ENCODE measurements around the gene GPR27.

GPR27 gene

GRCh38 chr3:71733319-71733718, 20.3 kb upstream of the GPR27 start:
- DNase-seq (ENCODE audit: low read depth), result no peak

- DNase-seq (ENCODE audit: low read depth), result no peak
Measured at GRCh38 chr3:71734881-71735280, 18.8 kb upstream of the GPR27 start.

DNA sequence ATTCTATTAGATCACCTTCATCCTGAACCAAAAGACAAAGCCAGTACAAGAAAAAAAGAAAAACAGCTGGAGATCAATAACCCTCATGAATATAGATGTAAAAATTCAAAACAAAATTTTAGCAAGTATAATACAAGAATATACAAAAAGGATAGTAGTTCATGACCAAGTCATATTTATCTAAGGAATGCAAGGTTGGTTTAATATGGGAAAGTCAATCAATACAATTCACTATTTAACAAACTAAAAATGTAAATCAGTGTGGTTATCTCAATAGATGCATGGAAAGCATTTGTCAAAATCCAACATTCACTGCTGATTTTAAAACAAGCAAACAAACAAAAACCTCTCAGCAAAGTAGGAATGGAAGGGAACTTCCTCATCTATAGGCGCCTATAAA, 11.0 kb upstream of the GPR27 start:
- no peak for DNase-seq (ENCODE audit: low read depth)

- DNase-seq (ENCODE audit: low read depth), result no peak
Measured at GRCh38 chr3:71744738-71745137, 8.9 kb upstream of the GPR27 start.

- DNase-seq (ENCODE audit: low read depth), result no peak
Measured at GRCh38 chr3:71751602-71752001, 2.1 kb upstream of the GPR27 start.

DNA sequence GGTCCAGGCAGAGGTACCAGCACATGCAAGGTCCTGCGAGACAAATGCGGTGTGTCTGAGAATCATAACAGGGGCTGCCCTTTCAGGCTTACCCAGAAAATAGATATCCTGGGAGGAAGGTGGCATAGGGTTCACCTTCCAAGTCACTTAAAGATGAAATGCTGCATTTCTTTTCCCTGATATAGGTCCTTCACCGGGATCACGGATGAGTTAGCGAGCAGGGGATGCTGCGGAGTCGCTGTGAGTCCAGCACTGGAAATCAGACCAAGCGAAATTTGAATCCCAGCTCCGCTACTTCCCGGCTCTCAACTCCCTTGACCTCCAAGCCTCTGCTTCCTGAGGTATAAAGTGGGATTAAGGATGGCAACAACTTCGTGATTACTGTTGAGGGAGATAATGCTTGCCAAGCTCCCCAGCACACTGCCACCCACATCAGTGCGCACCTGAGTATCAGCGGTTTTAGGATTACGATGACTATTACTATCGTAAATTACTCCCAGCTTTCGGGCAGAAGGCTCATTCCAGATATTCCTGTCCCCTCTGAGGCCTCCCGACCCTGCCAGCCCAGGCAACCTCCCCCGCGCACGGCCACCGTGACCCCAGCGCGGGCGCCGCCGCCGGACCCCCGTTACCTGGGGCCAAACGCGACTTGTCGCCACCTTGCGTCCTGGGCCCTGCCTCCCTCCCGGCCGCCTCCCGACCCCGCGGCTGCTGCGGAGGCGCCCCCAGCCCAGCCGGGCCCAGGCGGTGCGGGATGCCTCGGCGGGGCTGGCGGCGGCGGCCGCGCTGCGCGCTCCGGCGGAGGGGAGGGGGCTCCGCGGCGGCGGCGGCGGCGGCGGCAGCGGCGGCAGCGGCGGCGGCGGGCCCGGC, 589 bp upstream of the GPR27 start:
- no peak for DNase-seq (ENCODE audit: low read depth)

- no peak for DNase-seq (ENCODE audit: low read depth)
Measured at GRCh38 chr3:71754610-71755253, 1.1 kb downstream of the GPR27 start.

DNA sequence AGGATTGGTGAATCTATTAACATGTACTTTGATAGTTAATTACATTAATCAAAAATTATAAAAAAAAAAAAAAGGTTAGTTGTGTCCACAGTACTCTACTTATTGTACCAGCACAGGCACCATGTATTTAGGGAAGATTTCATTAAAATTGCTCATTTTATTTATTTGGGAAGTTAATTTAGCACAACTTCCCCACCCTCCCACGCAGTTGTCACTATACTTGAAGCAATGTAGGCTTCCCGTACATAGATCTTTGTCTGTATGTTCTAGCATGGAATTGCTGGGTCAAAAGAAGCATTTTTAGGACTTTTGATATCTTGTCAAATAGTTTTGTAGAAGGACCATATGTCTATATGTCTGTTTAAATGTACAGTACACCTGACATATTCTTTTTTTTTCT, 4.4 kb downstream of the GPR27 start:
- DNase-seq (ENCODE audit: low read depth), result no peak

DNA sequence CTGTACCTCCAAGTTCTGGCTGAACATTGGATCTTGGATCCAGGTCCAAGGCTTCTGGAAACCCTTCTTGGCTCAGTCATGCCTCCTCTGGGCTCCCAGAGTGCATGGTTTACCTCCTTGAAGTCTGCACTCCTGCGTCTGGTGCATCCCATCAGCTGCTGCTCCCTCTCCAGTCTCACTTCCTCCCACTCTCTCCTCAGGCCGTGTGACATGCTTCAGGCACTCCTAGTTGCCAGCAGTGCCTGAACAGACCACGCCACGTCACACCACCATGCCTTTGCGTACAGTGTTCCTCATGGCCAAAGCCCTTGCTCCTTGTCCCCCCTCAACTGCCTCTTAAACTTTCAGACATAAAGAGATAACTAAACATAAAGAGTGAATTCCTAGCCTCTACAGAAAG, 5.7 kb downstream of the GPR27 start:
- no peak for DNase-seq (ENCODE audit: low read depth)

DNA sequence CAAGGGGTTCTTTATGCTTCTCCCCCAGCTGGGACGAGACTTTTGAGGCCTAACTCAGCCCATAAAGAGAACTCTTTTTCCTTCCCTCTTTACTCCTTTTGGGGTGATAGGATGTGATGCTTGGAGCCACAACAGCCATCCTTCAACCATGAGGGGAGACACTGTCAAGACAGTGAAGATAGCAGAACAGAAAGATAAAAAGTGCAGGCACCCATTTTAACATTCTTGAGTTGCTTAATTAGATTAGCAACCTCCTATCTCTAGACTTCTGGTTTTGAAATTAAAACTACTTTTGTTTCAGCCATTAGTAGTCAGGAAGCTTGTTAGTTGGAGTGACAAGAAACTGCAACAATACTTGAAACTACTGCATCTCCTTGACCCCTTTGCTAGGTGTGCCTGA, 6.5 kb downstream of the GPR27 start:
- no peak for DNase-seq (ENCODE audit: low read depth)

DNA sequence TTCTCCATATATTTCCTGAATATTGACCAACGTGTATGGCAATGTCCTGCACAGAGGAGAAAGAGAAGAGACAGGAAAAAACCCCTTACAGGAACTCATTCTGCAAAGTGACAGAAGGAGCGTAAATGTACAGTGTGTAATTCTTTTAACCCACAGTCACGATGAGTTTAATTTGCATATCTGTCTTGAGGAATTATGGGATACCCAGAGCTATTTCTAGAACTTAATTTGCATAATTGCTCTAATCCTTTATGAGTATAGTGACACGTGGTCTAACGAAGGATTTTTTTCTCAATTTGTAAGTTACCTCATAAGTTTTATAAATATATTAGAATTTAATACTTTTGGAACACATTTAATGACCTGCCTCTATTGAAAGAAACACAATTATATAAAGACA, 9.8 kb downstream of the GPR27 start:
- no peak for DNase-seq (ENCODE audit: low read depth)

GRCh38 chr3:71771126-71771525, 17.5 kb downstream of the GPR27 start:
- no peak for DNase-seq (ENCODE audit: low read depth)

DNA sequence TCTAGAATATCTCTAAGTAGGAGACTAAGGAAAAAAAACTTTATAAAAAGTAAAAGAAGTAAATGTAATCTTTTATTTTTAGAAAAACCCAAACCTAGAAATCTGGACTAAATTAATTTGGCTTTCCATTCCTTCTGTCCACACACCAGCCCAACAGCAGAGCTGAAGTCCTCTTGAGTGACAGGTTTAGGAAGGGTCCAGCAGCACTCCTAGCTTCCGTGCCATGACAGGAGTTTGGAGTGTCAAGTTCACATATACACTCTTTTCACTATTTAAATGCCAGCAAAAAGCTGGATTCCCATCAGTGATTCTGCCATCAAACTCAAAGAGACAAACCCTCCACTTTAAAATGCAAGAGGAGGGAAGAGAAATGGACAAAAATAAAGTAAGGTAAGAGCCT, 18.2 kb downstream of the GPR27 start:
- DNase-seq (ENCODE audit: low read depth), result no peak

GRCh38 chr3:71776538-71776937, 22.9 kb downstream of the GPR27 start:
- no peak for DNase-seq (ENCODE audit: low read depth)

DNA sequence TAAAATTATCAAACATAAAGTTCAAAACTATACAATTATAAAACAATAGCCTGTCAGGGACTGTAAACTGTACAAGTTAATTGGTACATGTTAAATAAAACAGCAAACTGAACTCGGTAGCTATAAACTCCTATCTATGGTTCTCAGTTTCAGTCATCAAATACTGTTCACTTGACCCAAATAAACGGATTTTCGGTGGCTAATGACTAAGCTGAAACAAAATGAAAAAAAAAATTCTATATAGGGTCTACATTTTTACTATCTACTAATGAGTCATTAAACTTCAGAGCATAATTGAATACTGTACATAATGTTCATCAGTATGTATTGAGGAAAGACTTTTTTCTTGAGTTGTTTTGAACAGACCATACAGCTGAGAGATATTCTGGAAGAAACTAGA, 24.7 kb downstream of the GPR27 start:
- no peak for DNase-seq (ENCODE audit: low read depth)

- DNase-seq (ENCODE audit: low read depth), result no peak
Measured at GRCh38 chr3:71779674-71780377, 26.2 kb downstream of the GPR27 start.

- no peak for DNase-seq (ENCODE audit: low read depth)
Measured at GRCh38 chr3:71780430-71780829, 26.8 kb downstream of the GPR27 start.

GRCh38 chr3:71783152-71783551, 29.5 kb downstream of the GPR27 start:
- DNase-seq (ENCODE audit: low read depth), result no peak

DNA sequence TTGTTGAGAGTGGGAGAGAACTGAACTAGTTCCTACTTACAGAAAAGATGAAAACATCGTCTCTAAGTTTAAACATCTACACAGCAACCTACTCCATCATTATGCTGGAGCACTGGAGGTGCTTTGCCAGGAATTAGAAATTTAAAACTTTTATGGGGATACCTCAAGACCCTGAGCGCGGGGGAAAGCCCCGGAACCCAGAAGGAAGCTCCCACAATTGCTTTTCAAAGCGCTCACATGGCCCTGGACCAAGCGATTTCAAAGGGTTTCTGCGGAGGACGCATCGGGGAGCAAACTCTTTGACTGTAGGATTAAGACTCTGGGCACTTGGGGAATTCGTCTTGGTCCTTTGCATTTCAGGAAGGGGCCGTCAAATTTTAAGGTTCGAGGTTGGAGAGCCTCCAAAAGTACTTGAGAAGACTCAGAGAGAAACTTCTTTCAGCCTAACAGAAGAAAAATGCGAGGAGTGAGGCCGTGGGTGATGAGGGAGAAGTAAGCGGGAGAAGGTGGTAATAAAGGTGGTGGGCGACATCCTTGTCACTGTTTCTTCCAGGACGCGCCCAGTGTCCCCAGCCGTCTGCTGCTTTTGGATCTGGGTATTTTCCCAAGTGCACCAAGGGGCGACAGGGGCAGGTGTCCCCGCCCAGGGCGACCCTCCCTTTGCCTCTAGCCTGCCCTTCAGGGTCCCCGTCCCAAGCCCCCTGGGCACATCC, 30.7 kb downstream of the GPR27 start:
- no peak for DNase-seq (ENCODE audit: low read depth)

- no peak for DNase-seq (ENCODE audit: low read depth)
Measured at GRCh38 chr3:71784914-71785531, 31.4 kb downstream of the GPR27 start, which contains the start of gene PROK2. TSS of gene PROK2 (minus strand) at chr3:71785148. CDS start at chr3:71785052, 96 bp downstream.

DNA sequence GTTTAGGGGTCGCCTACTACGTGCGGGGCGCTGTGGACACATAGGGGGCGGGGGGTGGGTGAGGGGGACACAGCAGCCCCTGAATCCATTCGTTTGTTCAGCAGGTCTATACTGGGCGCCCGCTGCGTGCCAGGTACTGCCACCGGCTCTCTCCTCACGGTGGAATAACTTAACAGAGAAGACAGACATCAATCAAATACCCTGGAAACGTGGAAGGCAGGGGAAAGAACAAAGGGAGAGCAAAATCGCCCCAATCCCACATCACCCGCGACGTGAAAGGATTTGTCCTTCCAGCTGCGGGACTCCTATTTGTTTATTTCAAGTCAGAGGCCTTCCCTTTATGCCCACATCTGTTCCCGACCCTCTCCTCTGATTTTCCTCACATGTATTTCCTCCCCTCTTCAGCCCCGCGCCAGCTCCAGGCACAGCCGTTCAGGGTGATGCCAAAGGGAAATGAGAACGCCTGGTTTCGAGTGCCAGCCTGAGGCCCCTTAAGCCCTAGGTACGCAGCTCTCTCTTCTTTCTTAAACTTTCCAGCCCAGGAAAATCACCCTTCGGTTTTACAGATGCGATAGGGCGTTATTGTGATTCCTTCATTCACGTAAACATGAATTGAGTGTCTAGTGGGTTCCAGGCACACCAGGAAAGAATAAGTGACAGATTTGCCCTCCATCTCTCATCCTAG, 32.0 kb downstream of the GPR27 start:
- no peak for DNase-seq (ENCODE audit: low read depth)

All from T follicular helper cell (primary cell).